ENCODE measurements around the gene TRIM54.
"Not testable (repeated sequence)": the region's sequence is repeated elsewhere in the genome, so short reads cannot be mapped to it uniquely, and the experiment has no call there.

Gene TRIM54

DNA sequence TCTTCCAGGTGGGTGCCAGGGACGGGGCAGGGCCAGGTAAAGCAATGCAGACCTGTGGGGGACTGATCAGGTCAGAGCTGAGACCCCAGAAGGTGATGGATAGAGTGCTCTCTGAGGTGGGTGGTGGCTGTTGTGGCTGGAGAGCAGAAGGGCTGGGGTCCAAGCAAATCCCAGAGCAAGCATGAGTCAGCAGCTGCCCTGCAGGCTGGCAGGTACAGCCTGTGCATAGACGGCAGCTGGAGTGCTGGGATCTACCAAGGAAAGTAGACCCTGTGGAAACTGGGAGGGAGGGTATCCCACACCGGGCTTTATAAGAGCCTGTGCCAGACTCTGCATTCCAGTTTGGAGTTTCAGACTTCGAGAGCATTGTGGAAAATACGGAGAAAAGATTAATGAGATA lies 663 bp downstream of the TRIM54 start:
- no peak for DNase-seq (ENCODE audit: low read depth)

GRCh38 chr2:27284996-27285395 lies 2.8 kb downstream of the TRIM54 start:
- no peak for DNase-seq (ENCODE audit: low read depth)

DNA sequence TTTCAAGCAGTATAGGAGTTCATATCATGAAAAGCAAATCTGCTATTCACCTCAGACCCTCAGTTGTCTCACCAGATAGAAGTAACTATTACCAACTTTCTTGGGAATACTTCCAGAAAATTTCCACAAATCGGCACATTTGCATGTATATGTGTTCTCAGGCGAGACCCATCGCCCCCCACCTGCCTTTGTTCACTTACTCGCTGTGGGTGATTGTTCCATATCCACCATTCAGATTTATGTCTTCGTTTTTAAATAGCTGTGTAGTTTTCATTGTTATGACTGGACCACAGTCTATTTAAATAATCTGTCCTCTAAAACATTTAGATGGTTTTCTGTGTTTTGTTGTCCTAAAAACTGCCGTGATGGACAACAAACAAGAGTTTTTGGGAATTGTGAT lies 3.3 kb downstream of the TRIM54 start:
- DNase-seq (ENCODE audit: low read depth) = no peak

DNA sequence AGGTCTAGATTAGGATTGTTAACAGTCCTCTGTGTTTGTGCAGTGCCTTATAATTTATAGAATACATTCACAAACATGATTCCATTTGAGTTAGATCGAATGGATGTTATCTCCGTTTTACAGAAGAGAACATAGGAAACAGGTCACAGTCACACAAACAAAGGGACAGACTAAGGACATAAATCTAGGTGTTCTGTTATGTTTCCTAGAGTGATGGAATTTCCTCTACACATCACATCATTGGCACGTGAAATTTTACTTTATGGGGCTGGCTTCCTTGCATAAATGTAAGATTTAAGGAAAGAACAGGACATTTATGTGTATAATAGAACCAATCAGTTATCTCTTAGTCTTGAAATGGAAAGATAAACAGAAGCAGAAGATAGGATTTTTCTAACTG lies 6.4 kb downstream of the TRIM54 start:
- no peak for DNase-seq (ENCODE audit: low read depth)

- no peak for DNase-seq (ENCODE audit: low read depth)
These were observed 8.3 kb downstream of the TRIM54 start for GRCh38 chr2:27290549-27290948.

DNA sequence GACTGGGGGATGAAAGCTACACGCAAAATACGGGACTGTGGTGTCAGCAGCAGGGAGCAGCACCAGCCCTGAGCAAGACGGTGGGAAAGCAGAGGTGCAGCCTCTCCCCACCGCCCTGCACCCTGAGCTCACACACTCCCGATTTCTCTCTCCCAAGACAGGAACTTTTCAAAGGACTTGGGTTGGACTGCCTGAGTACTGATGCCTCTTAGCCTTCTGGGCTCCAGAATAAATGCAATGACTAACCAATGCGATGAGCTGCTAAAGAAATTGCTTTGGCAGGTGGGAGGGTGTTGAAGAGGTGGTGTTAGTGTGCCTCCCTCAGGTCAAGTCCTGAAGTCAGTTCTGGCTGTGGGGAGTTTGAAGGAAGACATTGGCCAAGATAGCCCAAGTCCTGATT lies 9.6 kb downstream of the TRIM54 start:
- no peak for DNase-seq (ENCODE audit: low read depth)

GRCh38 chr2:27294928-27295327 lies 12.7 kb downstream of the TRIM54 start:
- DNase-seq (ENCODE audit: low read depth) = no peak

DNA sequence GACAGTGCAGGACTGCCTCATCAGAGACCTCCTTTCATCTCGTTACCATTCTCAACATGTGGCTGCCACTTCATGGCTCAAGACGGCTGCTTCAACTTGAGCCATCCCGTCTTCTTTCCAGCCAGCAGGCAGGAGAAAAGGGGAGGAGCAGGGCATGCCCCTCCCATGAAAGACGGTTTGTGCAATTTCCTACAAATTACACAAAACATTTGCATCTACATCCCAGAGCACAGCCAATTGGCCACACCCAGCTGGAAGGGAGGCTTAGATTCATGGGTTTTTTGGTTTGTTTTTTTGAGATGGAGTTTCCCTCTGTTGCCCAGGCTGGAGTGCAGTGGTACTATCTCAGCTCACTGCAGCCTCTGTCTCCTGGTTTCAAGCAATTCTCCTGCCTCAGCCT lies 14.3 kb downstream of the TRIM54 start:
- DNase-seq (ENCODE audit: low read depth) = no peak

DNA sequence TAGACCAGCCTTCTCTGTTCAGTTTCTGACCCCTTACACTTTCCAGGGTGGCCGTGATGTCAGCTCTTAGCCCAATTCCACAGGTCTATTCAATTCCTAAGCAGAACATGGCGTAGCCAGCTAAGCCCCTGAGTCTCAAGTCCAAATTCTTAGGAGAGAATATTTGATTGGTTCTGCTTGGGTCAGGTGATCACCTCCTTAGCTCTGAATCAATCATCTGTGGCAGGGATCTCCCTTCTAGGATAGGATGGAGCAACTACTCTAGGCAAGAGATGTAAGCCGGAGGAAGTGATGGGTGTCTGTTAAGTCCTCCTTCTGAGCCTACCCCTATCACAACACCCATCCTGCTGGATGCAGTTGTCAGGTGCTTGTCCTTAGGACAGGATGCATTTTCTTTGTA lies 15.0 kb downstream of the TRIM54 start:
- DNase-seq (ENCODE audit: low read depth) = no peak

DNA sequence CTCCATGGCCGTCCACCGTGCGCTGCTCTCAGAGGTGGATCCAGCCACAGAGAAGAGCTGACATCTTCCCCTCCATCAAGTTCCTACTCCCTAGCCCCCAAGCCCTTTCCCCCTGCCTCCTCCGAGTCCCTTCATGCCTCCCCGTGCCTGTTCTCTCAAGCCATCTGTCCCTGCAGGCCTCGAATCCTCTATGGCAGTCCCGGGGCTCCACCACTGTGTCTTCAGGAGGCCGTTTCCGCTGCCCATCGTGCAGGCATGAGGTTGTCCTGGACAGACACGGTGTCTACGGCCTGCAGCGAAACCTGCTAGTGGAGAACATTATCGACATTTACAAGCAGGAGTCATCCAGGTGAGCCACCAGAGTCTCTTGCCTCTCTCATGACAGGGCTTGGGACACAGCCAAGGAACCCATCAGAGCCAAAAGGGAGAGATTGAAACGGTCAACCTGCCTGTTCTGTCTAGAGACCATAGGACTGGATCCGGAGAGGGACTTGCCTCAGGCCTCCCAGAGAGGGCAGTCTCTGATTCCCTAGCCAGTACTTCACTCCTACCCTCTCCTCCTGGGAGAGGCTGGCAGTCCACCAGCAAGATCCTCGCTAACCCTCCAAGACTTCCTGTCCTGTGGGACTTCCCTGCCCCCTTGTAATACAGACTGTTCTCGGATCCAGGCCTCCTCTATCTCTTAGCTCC lies 16.3 kb downstream of the TRIM54 start:
- no peak for DNase-seq (ENCODE audit: low read depth)

DNA sequence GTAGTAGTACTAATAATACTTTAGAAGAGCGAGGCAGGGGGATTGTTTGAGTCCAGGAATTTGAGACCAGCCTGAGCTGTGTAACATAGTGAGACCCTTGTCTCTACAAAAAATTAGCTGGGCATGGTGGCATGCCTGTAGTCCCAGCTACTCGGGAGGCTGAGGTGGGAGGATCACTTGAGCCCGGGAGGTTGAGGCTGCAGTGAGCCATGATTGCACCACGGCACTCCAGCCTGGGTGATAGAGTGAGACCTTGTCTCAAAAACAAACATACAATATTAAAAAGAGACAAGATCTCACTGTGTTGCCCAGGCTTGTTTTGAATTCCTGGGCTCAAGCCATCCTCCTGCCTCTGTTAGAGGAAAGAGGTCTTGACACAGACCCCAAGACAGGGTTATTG lies 18.4 kb downstream of the TRIM54 start:
- not testable (repeated sequence) for DNase-seq (ENCODE audit: low read depth)

DNA sequence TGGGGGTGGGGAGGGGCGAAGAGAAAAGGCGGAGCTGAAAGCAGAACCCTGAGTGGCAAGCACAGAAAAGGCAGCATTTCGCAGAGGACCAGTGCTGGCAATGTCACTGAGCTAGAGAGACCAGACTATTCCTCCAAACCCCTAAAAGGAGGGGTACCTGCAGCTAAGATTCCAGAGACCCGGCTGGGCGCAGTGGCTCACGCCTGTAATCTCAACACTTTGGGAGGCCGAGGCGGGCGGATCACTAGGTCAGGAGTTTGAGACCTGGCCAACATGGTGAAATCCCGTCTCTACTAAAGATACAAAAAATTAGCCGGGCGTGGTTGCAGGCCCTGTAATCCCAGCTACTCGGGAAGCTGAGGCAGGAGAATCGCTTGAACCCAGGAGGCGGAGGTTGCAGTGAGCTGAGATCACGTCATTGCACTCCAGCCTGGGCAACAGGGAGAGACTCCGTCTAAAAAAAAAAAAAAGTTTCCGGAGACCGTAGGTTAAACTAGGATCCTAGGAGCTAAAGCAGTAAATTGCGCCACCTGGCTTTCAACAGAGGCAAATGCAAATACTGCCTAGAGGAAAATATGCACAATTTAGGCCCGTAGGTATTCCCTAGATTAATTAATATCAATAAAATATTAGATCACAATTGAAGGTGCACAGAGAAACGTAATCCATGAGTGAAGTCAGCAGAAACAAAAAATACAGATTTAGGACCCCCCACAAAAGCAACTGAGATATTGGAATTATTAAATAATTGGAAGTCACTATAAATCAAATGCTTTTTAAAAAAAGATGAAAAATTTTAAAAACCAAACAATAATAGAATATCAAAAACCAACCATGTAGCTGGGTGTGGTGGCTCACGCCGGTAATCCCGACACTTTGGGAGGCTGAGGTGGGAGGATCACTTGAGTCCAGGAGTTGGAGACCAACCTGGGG lies 21.1 kb downstream of the TRIM54 start:
- peak; percentile 45 for DNase-seq (ENCODE audit: low read depth)

DNA sequence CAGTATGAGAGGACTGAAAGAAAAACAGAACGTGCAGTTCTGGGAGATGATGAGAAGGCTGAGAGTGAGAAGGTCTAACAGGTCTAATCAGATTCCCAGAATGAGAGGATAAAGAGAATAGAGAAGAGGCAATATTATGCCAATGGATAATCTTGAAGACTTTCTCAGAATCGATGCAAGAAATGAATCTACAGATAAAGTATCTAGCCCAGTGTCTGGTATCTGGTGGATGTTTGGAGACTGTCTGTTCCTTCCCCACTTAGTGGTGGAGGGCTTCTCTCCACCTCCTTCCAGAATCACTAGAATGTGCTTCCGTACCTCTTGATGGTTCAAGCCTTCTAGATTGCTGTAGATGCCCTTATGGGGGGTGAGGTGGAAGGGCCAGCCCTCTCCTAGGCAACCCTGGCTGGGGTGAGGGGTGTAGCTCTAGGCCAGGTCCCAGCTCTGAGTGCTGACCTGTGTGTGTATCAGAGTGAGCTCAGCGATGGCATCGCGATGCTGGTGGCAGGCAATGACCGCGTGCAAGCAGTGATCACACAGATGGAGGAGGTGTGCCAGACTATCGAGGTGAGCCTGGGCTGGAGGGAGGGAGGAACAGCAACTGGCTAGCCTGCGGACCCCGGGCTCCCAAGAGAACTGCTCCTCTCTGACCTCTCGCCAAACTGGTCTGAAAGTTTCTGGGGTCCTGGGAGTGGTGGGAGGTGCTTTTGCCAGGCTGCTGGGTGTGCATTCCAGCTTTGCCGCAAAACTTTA lies 22.4 kb downstream of the TRIM54 start:
- DNase-seq (ENCODE audit: low read depth) = no peak

DNA sequence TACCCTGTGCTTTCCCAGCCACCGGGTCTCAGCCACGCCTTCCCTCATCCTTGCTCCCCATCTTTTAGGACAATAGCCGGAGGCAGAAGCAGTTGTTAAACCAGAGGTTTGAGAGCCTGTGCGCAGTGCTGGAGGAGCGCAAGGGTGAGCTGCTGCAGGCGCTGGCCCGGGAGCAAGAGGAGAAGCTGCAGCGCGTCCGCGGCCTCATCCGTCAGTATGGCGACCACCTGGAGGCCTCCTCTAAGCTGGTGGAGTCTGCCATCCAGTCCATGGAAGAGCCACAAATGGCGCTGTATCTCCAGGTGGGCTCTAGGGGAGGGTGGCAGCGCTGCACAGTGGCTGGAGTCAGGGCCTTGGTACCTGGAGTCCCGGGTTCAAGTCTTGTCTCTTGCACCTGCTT lies 23.3 kb downstream of the TRIM54 start:
- DNase-seq (ENCODE audit: low read depth) = no peak

- DNase-seq (ENCODE audit: low read depth) = no peak
These were observed 23.9 kb downstream of the TRIM54 start for GRCh38 chr2:27306136-27306535.

- no peak for DNase-seq (ENCODE audit: low read depth)
These were observed 24.5 kb downstream of the TRIM54 start for GRCh38 chr2:27306573-27307286.

GRCh38 chr2:27307287-27307544 lies 25.0 kb downstream of the TRIM54 start:
- no peak for DNase-seq (ENCODE audit: low read depth)

DNA sequence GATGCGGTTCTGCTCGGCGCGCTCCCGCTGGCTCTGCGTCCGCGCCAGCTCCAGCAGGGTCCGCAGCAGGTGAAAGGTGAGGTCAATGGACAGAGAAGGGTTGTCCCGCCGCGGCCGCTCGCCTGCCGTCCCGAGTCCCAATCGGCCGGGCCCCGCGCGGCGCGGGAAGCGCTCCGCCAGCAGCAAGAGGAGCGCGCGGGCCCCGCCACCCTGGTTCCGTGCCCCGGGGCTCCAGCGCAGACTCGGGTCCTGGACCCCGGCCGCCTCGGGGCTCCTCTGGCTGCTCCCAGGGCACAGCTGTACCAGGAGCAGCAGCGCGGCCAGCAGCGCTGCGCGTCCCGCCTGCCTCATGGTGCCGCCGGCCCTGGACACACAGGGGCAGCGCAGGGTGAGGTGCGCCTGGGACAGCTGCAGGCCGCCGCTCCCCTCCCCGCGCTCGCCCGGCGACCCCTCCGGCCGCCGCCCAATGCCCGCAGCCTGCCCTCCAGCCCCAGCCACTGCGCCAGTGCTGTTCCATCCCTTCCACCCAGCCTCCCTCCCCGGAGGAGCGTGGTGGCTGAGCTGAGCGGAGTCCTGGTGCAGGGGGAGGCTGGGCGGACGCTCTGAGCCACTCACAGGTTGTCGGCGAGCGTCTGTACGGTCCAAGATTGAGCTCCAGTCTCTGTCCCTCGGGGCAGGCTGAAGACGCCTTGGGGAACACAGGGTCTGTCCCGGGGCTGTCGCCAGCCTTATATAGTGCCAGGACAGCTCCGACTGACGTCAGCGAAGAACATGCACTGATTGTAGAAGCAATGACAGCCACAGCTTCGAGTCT lies 25.5 kb downstream of the TRIM54 start:
- DNase-seq (ENCODE audit: low read depth) = no peak

GRCh38 chr2:27308359-27308881 lies 26.2 kb downstream of the TRIM54 start, which contains the start of gene UCN:
UCN (minus strand) TSS chr2:27308445; CDS start chr2:27307895, 550 bp downstream.
- DNase-seq (ENCODE audit: low read depth) = no peak

- DNase-seq (ENCODE audit: low read depth) = no peak
These were observed 27.4 kb downstream of the TRIM54 start for GRCh38 chr2:27309651-27310050.

DNA sequence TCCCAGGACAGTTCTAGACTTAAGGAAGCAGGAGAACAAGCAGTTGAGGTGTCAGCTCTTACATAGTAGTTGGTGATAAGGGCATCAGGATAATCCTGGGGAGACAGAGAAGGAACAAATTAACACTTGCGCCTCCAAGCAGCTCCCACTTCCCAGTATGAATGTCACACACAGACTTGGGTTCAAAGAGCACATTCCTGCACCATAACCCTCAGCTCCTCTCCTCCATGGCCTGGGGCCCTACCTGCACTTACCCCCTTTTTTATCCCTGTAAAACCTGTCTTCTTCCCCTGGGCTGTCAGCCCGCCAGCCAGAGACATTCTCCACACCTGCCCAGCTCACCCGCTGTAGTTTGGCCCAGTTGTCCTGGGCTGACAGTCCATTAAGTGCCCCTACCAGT lies 29.9 kb downstream of the TRIM54 start:
- DNase-seq (ENCODE audit: low read depth) = no peak
